Stimulated activated naive CD8-positive, alpha-beta T cell treated with anti-CD3 and anti-CD28 coated beads, Interleukin-15, amount 100 ng/mL, for 72 hours (primary cell): ENCODE measurements around the gene PEAK1.

Experiments used
- ATAC-seq: fragments of 150-1000 bp; cut with Tn5 transposase; 2 replicates; pipeline ENCODE4 v1.10.0; 2021; ENCODE audit warnings: mild to moderate bottlenecking, moderate library complexity
- DNase-seq, 2 donors: peaks; one replicate each; pipeline ENCODE4 v3.0.0; 2021 to 2022
- H3K27ac Mint-ChIP-seq, 2 donors: one replicate each; pipeline ENCODE4 v1.8.0; 2022; ENCODE audit warnings: mild to moderate bottlenecking in 2 of 2, mixed read lengths in 2 of 2, moderate library complexity in 2 of 2
- H3K27me3 Mint-ChIP-seq: one replicate; pipeline ENCODE4 v1.8.0; 2022; ENCODE audit warnings: mixed read lengths
- H3K4me1 Mint-ChIP-seq: one replicate; pipeline ENCODE4 v1.8.0; 2022; ENCODE audit warnings: mild to moderate bottlenecking, mixed read lengths
- H3K4me3 Mint-ChIP-seq, 2 donors: one replicate each; pipeline ENCODE4 v1.8.0; 2022; ENCODE audit warnings: mild to moderate bottlenecking in 2 of 2, mixed read lengths in 2 of 2, moderate library complexity in 1 of 2
- H3K9me3 Mint-ChIP-seq, 2 donors: one replicate each; pipeline ENCODE4 v1.8.0; 2022; ENCODE audit warnings: mixed read lengths in 2 of 2

Gene PEAK1

DNA sequence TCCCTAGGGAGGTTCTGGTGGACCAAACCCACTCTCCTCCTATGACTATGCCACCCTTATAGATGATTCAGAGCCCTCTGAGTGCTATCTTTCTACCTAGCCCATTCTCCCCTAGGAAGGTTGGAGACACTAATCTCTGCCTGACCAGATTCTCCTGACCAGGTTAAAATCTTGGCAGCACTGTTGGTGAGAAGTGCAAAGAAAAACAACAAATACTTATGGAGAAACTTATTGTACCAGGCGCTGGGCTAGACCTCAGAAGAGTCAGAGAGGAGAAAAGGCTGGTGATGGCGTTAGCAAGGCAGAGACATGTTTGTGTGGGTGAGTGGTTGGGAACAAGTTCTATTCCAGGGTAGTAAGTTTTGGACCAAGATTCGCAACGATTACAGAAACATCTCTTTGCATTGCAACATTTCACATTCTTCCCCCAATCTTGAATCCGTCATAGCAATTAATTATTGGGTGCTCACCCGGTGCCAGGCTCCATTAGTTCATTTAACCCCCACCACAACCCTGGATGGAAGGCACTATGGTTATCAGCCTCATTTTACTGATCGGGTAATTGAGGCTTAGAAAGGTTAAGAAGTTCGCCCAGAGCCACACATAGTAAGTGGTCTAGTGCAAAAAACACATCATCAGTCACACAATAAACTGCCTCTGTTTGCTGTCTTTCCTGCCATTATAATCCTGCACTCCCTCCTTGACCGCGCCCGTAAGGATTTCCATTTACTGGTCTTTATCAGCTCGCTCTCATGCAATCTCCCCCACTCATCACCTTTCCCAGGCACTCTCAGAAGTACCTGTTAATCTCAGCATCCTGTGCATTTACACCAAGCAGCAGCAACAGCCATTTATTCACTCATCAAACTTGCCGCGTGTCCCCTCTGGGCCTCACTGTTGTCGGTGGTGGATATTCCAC lies 348.3 kb downstream of the PEAK1 start:
- no peaks in the 10 kb centered on the region for H3K27me3 Mint-ChIP-seq
- H3K4me3 Mint-ChIP-seq: peak overlapping the region; percentile 67 to 72
- DNase-seq (no peak), ATAC-seq (no peak)
- no peaks in the 10 kb centered on the region for H3K9me3 Mint-ChIP-seq
- H3K27ac Mint-ChIP-seq: peak overlapping the region in 1 of 2 donors; percentile 85
- H3K4me1 Mint-ChIP-seq: peaks cover 47% of the 10 kb centered on the region

DNA sequence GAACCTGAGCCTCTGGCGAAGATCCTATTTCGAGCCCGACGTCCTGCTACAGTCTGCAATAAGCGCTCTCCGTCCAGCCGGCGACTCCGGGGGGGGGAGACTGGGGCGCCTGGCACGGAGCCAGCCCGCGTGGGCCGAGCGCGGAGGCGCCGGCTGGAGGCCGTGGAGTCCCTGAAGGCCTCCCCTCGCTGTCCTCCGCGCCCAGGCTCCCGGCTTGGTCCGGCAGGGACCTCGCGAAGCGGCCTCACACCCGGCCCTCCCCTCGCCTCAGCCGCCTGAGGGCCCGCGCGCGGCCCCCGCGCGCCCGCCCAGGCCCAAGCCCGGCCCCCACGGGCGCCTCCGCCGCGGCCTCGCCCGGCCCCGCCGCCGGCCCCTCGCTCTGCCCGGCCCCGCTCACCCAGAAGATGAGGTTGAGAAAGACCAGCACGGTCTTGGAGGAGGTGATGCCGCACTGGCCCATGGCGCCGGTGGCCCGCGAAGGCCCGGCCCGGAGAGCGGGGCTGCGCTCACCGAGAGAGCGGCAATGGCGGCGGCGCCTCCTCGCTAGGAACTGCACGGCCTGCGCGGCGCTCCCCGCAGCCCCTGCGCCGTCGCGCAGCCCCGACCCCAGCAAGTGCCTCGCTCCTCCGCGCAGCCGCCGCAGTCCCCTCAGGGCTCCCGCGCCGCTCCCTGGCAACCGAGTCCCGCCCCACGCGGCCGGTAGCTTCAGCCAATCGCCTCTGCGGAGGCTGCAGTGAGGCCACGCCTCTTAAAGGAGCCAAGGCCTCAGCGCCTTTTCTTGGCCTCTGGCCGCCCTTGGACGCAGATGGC lies 349.2 kb downstream of the PEAK1 start, which contains the start of gene TSPAN3:
Gene TSPAN3 (minus strand): TSS at position 615 of the 810 bp plus-strand sequence. CDS start 155 bp downstream, at position 460.
- Mint-ChIP-seq H3K9me3 (no peaks in the 10 kb centered on the region), H3K4me1 (peaks cover 50% of the 10 kb centered on the region), H3K27me3 (no peaks in the 10 kb centered on the region), H3K4me3 (peak within 1 kb of the TSS; percentile 79 to 93), H3K27ac (peak within 1 kb of the TSS; percentile 93)
- DNase-seq: peak; percentile 93 to 95
- ATAC-seq: peak; percentile 98

GRCh38 chr15:77070180-77070494 lies 349.8 kb downstream of the PEAK1 start:
- ATAC-seq: no peak
- Mint-ChIP-seq H3K4me3 (peak overlapping the region; percentile 79 to 93), H3K27ac (peak overlapping the region; percentile 93), H3K9me3 (no peaks in the 10 kb centered on the region), H3K4me1 (peaks cover 46% of the 10 kb centered on the region), H3K27me3 (no peaks in the 10 kb centered on the region)
- DNase-seq: no peak

GRCh38 chr15:77069521-77070121 lies 350.3 kb downstream of the PEAK1 start:
- no peaks in the 10 kb centered on the region for H3K27me3 Mint-ChIP-seq
- ATAC-seq: no peak
- peaks cover 46% of the 10 kb centered on the region for H3K4me1 Mint-ChIP-seq
- peak overlapping the region; percentile 49 to 89 for H3K27ac Mint-ChIP-seq
- no peak for DNase-seq
- no peaks in the 10 kb centered on the region for H3K9me3 Mint-ChIP-seq
- H3K4me3 Mint-ChIP-seq: peak overlapping the region; percentile 79 to 93

DNA sequence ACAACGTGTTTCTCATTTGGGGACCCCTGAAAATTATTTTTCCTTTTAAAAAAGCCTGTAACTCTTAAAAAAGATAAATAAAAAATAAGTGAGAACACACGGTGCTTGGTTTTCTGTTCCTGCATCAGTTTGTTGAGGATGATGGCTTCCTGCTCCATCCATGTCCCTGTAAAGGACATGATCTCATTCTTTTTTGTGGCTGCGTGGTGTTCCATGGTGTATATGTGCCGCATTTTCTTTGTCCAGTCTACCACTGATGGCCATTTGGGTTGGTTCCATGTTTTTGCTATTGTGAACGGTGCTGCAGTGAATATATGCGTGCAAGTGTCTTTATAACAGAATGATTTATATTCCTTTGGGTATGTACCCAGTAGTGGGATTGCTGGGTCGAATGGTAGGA lies 351.3 kb downstream of the PEAK1 start:
- Mint-ChIP-seq H3K4me3 (no peak overlapping the region), H3K27me3 (no peaks in the 10 kb centered on the region), H3K9me3 (no peaks in the 10 kb centered on the region), H3K27ac (no peak overlapping the region), H3K4me1 (peaks cover 46% of the 10 kb centered on the region)
- no peak for DNase-seq
- ATAC-seq: no peak

- DNase-seq: no peak
- Mint-ChIP-seq H3K4me3 (no peak overlapping the region), H3K4me1 (peaks cover 50% of the 10 kb centered on the region), H3K27ac (no peak overlapping the region), H3K9me3 (no peaks in the 10 kb centered on the region), H3K27me3 (no peaks in the 10 kb centered on the region)
- no peak for ATAC-seq
Measured at GRCh38 chr15:77067691-77068367, 352.1 kb downstream of the PEAK1 start.

GRCh38 chr15:77066971-77067690 lies 352.8 kb downstream of the PEAK1 start:
- H3K9me3 Mint-ChIP-seq: no peaks in the 10 kb centered on the region
- no peaks in the 10 kb centered on the region for H3K27me3 Mint-ChIP-seq
- H3K4me3 Mint-ChIP-seq: no peak overlapping the region
- peaks cover 56% of the 10 kb centered on the region for H3K4me1 Mint-ChIP-seq
- DNase-seq: no peak
- H3K27ac Mint-ChIP-seq: no peak overlapping the region
- ATAC-seq: no peak

DNA sequence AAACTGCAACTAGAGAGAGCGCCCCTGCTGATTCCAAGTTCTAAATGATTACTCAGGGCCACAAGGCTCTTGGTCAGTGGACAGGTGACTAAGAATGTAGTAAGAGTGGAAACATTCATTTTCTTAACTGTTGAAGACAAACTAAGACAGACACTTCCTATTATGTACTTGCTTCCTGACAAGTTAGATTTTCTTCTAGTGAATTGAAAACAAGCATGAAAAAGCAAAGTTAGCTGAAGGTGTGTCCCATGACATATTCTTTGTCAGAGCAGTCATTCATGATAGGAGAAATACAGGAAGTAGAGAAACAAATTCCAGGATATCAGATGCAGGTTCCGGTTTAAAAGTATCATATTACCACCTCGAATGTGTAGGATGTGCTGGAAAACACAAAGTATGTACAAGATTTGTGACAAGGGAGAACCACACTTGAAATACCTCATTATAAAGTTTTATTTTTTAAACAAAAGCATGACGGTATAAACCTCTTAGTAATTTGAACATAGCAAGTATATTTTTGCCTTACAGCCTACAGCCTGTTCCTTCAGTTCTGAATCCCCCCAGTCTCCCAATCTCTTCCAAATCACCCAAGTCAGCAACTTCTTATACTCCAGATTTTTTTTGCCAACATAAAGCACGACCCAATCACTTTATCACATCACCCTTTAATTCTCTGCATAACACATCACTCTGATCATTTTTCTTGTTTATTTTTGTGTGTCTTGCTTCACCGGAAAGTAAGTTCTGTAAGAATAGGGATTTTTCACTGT lies 355.2 kb downstream of the PEAK1 start:
- DNase-seq (no peak), ATAC-seq (peak; percentile 43)
- H3K27ac Mint-ChIP-seq: no peak overlapping the region
- H3K9me3 Mint-ChIP-seq: no peaks in the 10 kb centered on the region
- H3K4me3 Mint-ChIP-seq: no peak overlapping the region
- H3K4me1 Mint-ChIP-seq: peaks cover 49% of the 10 kb centered on the region
- no peaks in the 10 kb centered on the region for H3K27me3 Mint-ChIP-seq

- H3K4me3 Mint-ChIP-seq: no peak overlapping the region
Measured at GRCh38 chr15:77064063-77064462, 355.8 kb downstream of the PEAK1 start.

GRCh38 chr15:77063249-77063648 lies 356.7 kb downstream of the PEAK1 start:
- no peaks in the 10 kb centered on the region for H3K27me3 Mint-ChIP-seq
- H3K27ac Mint-ChIP-seq: no peak overlapping the region
- no peaks in the 10 kb centered on the region for H3K9me3 Mint-ChIP-seq
- H3K4me3 Mint-ChIP-seq: no peak overlapping the region
- DNase-seq (no peak), ATAC-seq (no peak)
- peaks cover 54% of the 10 kb centered on the region for H3K4me1 Mint-ChIP-seq

More at GRCh38 chr15:77064063-77064462, 355.8 kb downstream of the PEAK1 start:
- Mint-ChIP-seq H3K9me3 (no peaks in the 10 kb centered on the region), H3K27ac (no peak overlapping the region), H3K27me3 (no peaks in the 10 kb centered on the region), H3K4me1 (peaks cover 49% of the 10 kb centered on the region)
- no peak for DNase-seq
- ATAC-seq: no peak

DNA sequence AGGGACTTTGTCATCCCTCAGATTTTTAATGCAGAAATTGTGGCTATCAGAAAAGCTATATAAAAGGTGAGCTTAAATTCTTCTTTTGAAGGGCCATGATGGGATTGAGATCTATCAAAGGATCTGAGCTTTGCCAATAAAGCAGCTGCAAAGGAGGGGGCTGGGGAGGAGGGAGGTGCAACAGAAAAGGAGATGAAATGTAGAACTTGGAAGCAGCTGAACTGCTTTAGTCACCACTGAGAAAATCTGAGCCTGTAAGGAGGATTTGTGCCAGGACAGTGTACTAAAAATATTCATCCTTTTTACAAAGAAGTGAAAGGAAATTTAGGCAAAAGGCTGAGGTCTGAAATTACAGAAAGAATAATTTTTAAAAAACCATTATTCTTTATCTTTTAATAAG lies 359.4 kb downstream of the PEAK1 start:
- peaks cover 46% of the 10 kb centered on the region for H3K4me1 Mint-ChIP-seq
- H3K27me3 Mint-ChIP-seq: no peaks in the 10 kb centered on the region
- H3K9me3 Mint-ChIP-seq: no peaks in the 10 kb centered on the region
- no peak overlapping the region for H3K27ac Mint-ChIP-seq
- no peak overlapping the region for H3K4me3 Mint-ChIP-seq
- DNase-seq (no peak), ATAC-seq (no peak)

DNA sequence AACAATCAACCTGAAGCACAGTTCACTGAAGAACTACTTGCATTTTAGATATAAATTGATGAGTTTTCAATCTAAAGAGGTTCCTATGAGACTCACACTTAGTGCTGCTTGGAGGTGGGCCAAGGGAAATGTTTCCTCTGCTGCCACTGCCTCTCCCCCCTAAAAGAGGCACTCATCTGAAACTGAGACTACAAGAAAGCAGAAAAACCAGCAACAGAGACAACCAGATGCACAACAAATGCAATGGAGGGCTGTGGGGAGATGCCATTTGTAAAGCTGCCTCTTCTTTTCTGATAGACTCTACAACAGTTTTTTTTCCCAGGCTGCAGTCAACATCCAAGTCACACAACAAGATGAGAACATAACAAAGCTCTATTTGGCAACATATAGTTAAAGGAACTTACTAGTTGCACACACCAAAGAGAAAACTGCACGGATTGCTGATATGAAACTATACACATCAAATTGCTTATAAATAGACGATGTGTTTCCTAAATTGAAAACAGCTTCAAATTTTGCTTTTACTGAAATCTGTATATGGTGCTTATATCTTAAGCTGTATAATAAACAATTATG lies 360.0 kb downstream of the PEAK1 start:
- no peaks in the 10 kb centered on the region for H3K27me3 Mint-ChIP-seq
- peak overlapping the region; percentile 40 to 53 for H3K4me3 Mint-ChIP-seq
- ATAC-seq: peak; percentile 77

GRCh38 chr15:77058468-77058867 lies 361.4 kb downstream of the PEAK1 start:
- Mint-ChIP-seq H3K9me3 (no peaks in the 10 kb centered on the region), H3K4me3 (no peak overlapping the region), H3K27me3 (no peaks in the 10 kb centered on the region), H3K4me1 (peaks cover 54% of the 10 kb centered on the region), H3K27ac (peak overlapping the region; percentile 35 to 60)
- ATAC-seq (no peak), DNase-seq (no peak)

More for the DNA sequence above, 360.0 kb downstream of the PEAK1 start:
- Mint-ChIP-seq H3K4me1 (peaks cover 46% of the 10 kb centered on the region), H3K27ac (peak overlapping the region in 1 of 2 donors; percentile 68), H3K9me3 (no peaks in the 10 kb centered on the region)
- no peak for DNase-seq

- H3K27ac Mint-ChIP-seq: peak overlapping the region in 1 of 2 donors; percentile 8
- no peak for DNase-seq
- peaks cover 47% of the 10 kb centered on the region for H3K4me1 Mint-ChIP-seq
Measured at GRCh38 chr15:77057685-77058084, 362.2 kb downstream of the PEAK1 start.

More at GRCh38 chr15:77057685-77058084, 362.2 kb downstream of the PEAK1 start:
- H3K27me3 Mint-ChIP-seq: no peaks in the 10 kb centered on the region
- peak; percentile 69 for ATAC-seq
- no peak overlapping the region for H3K4me3 Mint-ChIP-seq
- H3K9me3 Mint-ChIP-seq: no peaks in the 10 kb centered on the region
